ENCODE measurements around the gene CAPN10.

CAPN10 gene

GRCh38 chr2:240637901-240638345 lies 51.4 kb downstream of the CAPN10 start:
- no peak overlapping the region for H3K4me3 ChIP-seq (replicated peaks in 1 of 2; ENCODE audit: low read depth in 2 of 2, low read length in 2 of 2)
- no peak for DNase-seq (ENCODE audit: low read depth in 2 of 2)
- no peak for TF ChIP-seq CTCF (IDR thresholded peaks at IDR 0.05; ENCODE audit: low read depth, low read length)

- no peak overlapping the region for H3K4me3 ChIP-seq (replicated peaks in 1 of 2; ENCODE audit: low read depth in 2 of 2, low read length in 2 of 2)
- TF ChIP-seq CTCF (IDR thresholded peaks at IDR 0.05; ENCODE audit: low read depth, low read length) = no peak
- no peak for DNase-seq (ENCODE audit: low read depth in 2 of 2)
These were observed 52.1 kb downstream of the CAPN10 start for GRCh38 chr2:240638512-240639160.

GRCh38 chr2:240639566-240639965 lies 53.0 kb downstream of the CAPN10 start:
- no peak for TF ChIP-seq CTCF (IDR thresholded peaks at IDR 0.05; ENCODE audit: low read depth, low read length)
- DNase-seq (ENCODE audit: low read depth in 2 of 2) = no peak
- H3K4me3 ChIP-seq (replicated peaks in 1 of 2; ENCODE audit: low read depth in 2 of 2, low read length in 2 of 2) = no peak overlapping the region

GRCh38 chr2:240640939-240641338 lies 54.4 kb downstream of the CAPN10 start:
- peak; percentile 70 for TF ChIP-seq CTCF (IDR thresholded peaks at IDR 0.05; ENCODE audit: low read depth, low read length)
- peak; percentile 20 to 39 for DNase-seq (ENCODE audit: low read depth in 2 of 2)
- H3K4me3 ChIP-seq (replicated peaks in 1 of 2; ENCODE audit: low read depth in 2 of 2, low read length in 2 of 2) = no peak overlapping the region

- H3K4me3 ChIP-seq (replicated peaks in 1 of 2; ENCODE audit: low read depth in 2 of 2, low read length in 2 of 2) = no peak overlapping the region
- no peak for TF ChIP-seq CTCF (IDR thresholded peaks at IDR 0.05; ENCODE audit: low read depth, low read length)
- DNase-seq (ENCODE audit: low read depth in 2 of 2) = no peak
These were observed 55.7 kb downstream of the CAPN10 start for GRCh38 chr2:240642061-240642805.

- TF ChIP-seq CTCF (IDR thresholded peaks at IDR 0.05; ENCODE audit: low read depth, low read length) = no peak
- no peak overlapping the region for H3K4me3 ChIP-seq (replicated peaks in 1 of 2; ENCODE audit: low read depth in 2 of 2, low read length in 2 of 2)
- no peak for DNase-seq (ENCODE audit: low read depth in 2 of 2)
These were observed 56.2 kb downstream of the CAPN10 start for GRCh38 chr2:240642806-240643092.
